ENCODE measurements around the gene HSF2BP.
"Not testable (repeated sequence)": the region's sequence is repeated elsewhere in the genome, so short reads cannot be mapped to it uniquely, and the experiment has no call there.

DNA sequence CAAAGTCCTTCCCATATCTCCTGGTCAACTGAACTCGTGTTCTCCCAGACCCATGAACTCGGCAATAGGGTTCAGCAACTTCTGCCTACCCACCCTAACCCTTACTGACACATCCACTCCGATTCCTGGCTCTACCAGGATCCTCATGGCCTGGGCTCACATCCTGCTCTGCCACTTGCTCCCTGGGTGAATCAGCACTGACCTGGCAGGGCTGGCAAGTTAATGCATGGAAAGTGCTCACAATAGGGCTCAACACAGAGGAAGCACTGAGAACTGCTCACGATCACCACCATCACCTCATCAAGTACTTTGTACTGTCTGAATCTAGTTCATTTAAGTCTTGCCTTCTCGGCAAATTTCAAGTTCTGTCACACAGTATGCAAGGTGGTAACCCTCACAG is 96.8 kb downstream of the HSF2BP start:
- TF ChIP-seq CTCF (IDR thresholded peaks at IDR 0.05; ENCODE audit: insufficient read depth, low read length); POLR2AphosphoS5 (IDR thresholded peaks at IDR 0.05; ENCODE audit: low read depth); GABPA (IDR thresholded peaks at IDR 0.05; ENCODE audit: low read depth): not testable (repeated sequence)

All from HL-60 (cell line).